Activated gamma-delta T cell (primary cell): ENCODE data around the gene MN1.
"Not testable (repeated sequence)": the region's sequence is repeated elsewhere in the genome, so short reads cannot be mapped to it uniquely, and the experiment has no call there.

Experiments used
- DNase-seq: peaks from one replicate; lab custom pipeline; 2025; lab: John Stamatoyannopoulos, UW

The MN1 gene

GRCh38 chr22:27761665-27762064, 39.9 kb downstream of the MN1 start:
- DNase-seq, result no peak

- DNase-seq, result no peak
Observed at GRCh38 chr22:27761000-27761399, 40.6 kb downstream of the MN1 start.

GRCh38 chr22:27760474-27760873, 41.1 kb downstream of the MN1 start:
- DNase-seq, result no peak

GRCh38 chr22:27757928-27758525, 43.5 kb downstream of the MN1 start:
- no peak for DNase-seq

- no peak for DNase-seq
Observed at GRCh38 chr22:27756212-27756660, 45.3 kb downstream of the MN1 start.

- no peak for DNase-seq
Observed at GRCh38 chr22:27755521-27756211, 45.9 kb downstream of the MN1 start.

GRCh38 chr22:27754888-27755480, 46.6 kb downstream of the MN1 start:
- DNase-seq, result no peak

- no peak for DNase-seq
Observed at GRCh38 chr22:27754247-27754887, 47.2 kb downstream of the MN1 start.

- DNase-seq, result no peak
Observed at GRCh38 chr22:27752771-27753170, 48.8 kb downstream of the MN1 start.

- DNase-seq, result no peak
Observed at GRCh38 chr22:27752141-27752540, 49.4 kb downstream of the MN1 start.

- DNase-seq, result no peak
Observed at GRCh38 chr22:27751277-27752070, 50.1 kb downstream of the MN1 start.

GRCh38 chr22:27750584-27751265, 50.8 kb downstream of the MN1 start:
- no peak for DNase-seq

- DNase-seq, result no peak
Observed at GRCh38 chr22:27749597-27750225, 51.8 kb downstream of the MN1 start.

- no peak for DNase-seq
Observed at GRCh38 chr22:27748751-27749191, 52.8 kb downstream of the MN1 start.

GRCh38 chr22:27748349-27748748, 53.2 kb downstream of the MN1 start:
- DNase-seq, result no peak

GRCh38 chr22:27747396-27748221, 53.9 kb downstream of the MN1 start:
- no peak for DNase-seq

GRCh38 chr22:27746918-27747317, 54.6 kb downstream of the MN1 start:
- DNase-seq, result no peak

- DNase-seq, result no peak
Observed at GRCh38 chr22:27745809-27746208, 55.7 kb downstream of the MN1 start.

GRCh38 chr22:27745154-27745553, 56.4 kb downstream of the MN1 start:
- no peak for DNase-seq

GRCh38 chr22:27744078-27744477, 57.5 kb downstream of the MN1 start:
- DNase-seq, result not testable (repeated sequence)
